ENCODE data around the gene IGFBP4. TPM values are rescaled to one million over a fixed set of nuclear protein-coding genes. Genes with fewer than 3 reads are reported as not detected.

Gene IGFBP4
- total and polyA plus RNA-seq, 2 of the 13 experiments (the other 11 are each of a cell fraction or from before 2014, with no cell fraction given): 4.1 to 49.0 TPM

DNA sequence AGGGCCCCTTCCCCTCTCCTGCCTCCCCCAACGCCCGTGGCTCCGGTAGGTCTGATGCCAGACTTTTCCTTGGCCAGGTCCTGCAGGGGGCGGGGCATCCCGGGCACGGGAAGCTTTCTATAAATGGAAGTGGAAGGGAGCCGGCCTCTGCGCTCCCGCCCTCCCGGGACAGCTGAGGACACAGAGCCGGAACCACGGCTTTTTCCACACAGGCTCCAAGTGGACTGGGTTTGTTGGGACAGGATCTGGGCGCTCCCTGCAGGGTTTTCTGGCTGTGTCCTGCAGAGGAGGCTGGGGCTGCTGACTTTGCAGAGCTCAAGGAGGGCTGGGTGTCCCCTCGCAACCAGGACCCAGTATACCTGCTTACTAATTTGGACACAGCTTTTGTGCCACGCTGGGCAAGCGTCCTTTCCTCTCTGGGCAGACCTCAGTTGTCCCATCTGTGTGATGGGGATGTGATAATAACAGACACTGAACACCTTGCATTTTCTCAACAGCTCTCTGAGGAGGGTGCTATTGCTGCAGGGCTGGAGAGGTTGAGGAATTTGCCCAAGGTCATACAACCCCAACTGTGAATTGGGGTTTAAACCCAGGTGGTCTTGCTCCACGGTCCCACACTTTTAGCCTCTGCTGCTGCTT is 56.4 kb downstream of the IGFBP4 start (continued):
- TF ChIP-seq, protein P1, sequence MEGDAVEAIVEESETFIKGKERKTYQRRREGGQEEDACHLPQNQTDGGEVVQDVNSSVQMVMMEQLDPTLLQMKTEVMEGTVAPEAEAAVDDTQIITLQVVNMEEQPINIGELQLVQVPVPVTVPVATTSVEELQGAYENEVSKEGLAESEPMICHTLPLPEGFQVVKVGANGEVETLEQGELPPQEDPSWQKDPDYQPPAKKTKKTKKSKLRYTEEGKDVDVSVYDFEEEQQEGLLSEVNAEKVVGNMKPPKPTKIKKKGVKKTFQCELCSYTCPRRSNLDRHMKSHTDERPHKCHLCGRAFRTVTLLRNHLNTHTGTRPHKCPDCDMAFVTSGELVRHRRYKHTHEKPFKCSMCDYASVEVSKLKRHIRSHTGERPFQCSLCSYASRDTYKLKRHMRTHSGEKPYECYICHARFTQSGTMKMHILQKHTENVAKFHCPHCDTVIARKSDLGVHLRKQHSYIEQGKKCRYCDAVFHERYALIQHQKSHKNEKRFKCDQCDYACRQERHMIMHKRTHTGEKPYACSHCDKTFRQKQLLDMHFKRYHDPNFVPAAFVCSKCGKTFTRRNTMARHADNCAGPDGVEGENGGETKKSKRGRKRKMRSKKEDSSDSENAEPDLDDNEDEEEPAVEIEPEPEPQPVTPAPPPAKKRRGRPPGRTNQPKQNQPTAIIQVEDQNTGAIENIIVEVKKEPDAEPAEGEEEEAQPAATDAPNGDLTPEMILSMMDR (CRISPR knock-in tag; IDR thresholded peaks at IDR 0.05): peak; percentile 45
- TF ChIP-seq SAP130 (CRISPR knock-in tag; IDR thresholded peaks at IDR 0.05; ENCODE audit: low read depth): peak; percentile 67
- 0 out of 2 replicates have a peak, but pooled peaks have one; percentile 0 for TF ChIP-seq ZNF605 (CRISPR knock-in tag; IDR thresholded peaks at IDR 0.05)
- no peak for TF ChIP-seq NR2F6 (IDR thresholded peaks at IDR 0.05)
- 0 out of 2 replicates have a peak, but pooled peaks have one; percentile 8 for TF ChIP-seq NR2F6 (CRISPR knock-in tag; IDR thresholded peaks at IDR 0.05)
- peak; percentile 50; the same call in 1 of the 2 replicates for TF ChIP-seq ZNF253 (CRISPR knock-in tag; IDR thresholded peaks at IDR 0.05; ENCODE audit: borderline replicate concordance)
- 0 out of 2 replicates have a peak, but pooled peaks have one; percentile 25 for TF ChIP-seq KMT2B (CRISPR knock-in tag; IDR thresholded peaks at IDR 0.05)
- peak; percentile 72 for TF ChIP-seq XRCC5 (optimal IDR thresholded peaks at IDR 0.05; ENCODE audit: low read length)
- no peak for TF ChIP-seq FOXC1 (CRISPR knock-in tag; IDR thresholded peaks at IDR 0.05; ENCODE audit: borderline replicate concordance)
- TF ChIP-seq GATAD2A (CRISPR knock-in tag; IDR thresholded peaks at IDR 0.05): peak; percentile 23; the same call in 1 of the 2 replicates
- TF ChIP-seq AGO1 (IDR thresholded peaks at IDR 0.05; ENCODE audit: low read depth, low read length, poor library complexity, severe bottlenecking): no peak
- peak; percentile 27; the same call in 1 of the 2 replicates for TF ChIP-seq RCOR2 (CRISPR knock-in tag; IDR thresholded peaks at IDR 0.05)
- TF ChIP-seq, protein P2, sequence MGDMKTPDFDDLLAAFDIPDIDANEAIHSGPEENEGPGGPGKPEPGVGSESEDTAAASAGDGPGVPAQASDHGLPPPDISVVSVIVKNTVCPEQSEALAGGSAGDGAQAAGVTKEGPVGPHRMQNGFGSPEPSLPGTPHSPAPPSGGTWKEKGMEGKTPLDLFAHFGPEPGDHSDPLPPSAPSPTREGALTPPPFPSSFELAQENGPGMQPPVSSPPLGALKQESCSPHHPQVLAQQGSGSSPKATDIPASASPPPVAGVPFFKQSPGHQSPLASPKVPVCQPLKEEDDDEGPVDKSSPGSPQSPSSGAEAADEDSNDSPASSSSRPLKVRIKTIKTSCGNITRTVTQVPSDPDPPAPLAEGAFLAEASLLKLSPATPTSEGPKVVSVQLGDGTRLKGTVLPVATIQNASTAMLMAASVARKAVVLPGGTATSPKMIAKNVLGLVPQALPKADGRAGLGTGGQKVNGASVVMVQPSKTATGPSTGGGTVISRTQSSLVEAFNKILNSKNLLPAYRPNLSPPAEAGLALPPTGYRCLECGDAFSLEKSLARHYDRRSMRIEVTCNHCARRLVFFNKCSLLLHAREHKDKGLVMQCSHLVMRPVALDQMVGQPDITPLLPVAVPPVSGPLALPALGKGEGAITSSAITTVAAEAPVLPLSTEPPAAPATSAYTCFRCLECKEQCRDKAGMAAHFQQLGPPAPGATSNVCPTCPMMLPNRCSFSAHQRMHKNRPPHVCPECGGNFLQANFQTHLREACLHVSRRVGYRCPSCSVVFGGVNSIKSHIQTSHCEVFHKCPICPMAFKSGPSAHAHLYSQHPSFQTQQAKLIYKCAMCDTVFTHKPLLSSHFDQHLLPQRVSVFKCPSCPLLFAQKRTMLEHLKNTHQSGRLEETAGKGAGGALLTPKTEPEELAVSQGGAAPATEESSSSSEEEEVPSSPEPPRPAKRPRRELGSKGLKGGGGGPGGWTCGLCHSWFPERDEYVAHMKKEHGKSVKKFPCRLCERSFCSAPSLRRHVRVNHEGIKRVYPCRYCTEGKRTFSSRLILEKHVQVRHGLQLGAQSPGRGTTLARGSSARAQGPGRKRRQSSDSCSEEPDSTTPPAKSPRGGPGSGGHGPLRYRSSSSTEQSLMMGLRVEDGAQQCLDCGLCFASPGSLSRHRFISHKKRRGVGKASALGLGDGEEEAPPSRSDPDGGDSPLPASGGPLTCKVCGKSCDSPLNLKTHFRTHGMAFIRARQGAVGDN (CRISPR knock-in tag; IDR thresholded peaks at IDR 0.05): peak; percentile 63
- TF ChIP-seq EP300 (IDR thresholded peaks at IDR 0.05; ENCODE audit: low read depth in 2 of 2, low read length in 2 of 2): peak in 1 of 2 experiments; percentile 15; a peak in 1 of 4 replicates
- no peak for TF ChIP-seq EP300 (CRISPR knock-in tag; IDR thresholded peaks at IDR 0.05; ENCODE audit: borderline replicate concordance)
- TF ChIP-seq, protein P3, sequence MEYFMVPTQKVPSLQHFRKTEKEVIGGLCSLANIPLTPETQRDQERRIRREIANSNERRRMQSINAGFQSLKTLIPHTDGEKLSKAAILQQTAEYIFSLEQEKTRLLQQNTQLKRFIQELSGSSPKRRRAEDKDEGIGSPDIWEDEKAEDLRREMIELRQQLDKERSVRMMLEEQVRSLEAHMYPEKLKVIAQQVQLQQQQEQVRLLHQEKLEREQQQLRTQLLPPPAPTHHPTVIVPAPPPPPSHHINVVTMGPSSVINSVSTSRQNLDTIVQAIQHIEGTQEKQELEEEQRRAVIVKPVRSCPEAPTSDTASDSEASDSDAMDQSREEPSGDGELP (IDR thresholded peaks at IDR 0.05; ENCODE audit: borderline replicate concordance, low read depth): peak; percentile 88; the same call in 1 of the 2 replicates
- TF ChIP-seq ZNF761 (CRISPR knock-in tag; conservative IDR thresholded peaks at IDR 0.05): no peak
- TF ChIP-seq MIXL1 (CRISPR knock-in tag; IDR thresholded peaks at IDR 0.05): no peak
- peak; percentile 54 for TF ChIP-seq ZNF781 (CRISPR knock-in tag; IDR thresholded peaks at IDR 0.05; ENCODE audit: borderline replicate concordance, not compliant biosample characterization)
- 0 out of 2 replicates have a peak, but pooled peaks have one; percentile 1 for TF ChIP-seq STAG1 (CRISPR knock-in tag; IDR thresholded peaks at IDR 0.05)
- peak; percentile 60; the same call in 1 of the 2 replicates for TF ChIP-seq KLF12 (CRISPR knock-in tag; IDR thresholded peaks at IDR 0.05; ENCODE audit: borderline replicate concordance)
- TF ChIP-seq ZSCAN20 (CRISPR knock-in tag; IDR thresholded peaks at IDR 0.05; ENCODE audit: borderline replicate concordance): no peak
- TF ChIP-seq ZNF749 (CRISPR knock-in tag; IDR thresholded peaks at IDR 0.05; ENCODE audit: borderline replicate concordance): 0 out of 2 replicates have a peak, but pooled peaks have one; percentile 34
- TF ChIP-seq ZNF598 (CRISPR knock-in tag; IDR thresholded peaks at IDR 0.05; ENCODE audit: borderline replicate concordance): peak; percentile 52; the same call in 1 of the 2 replicates
- peak; percentile 98 for TF ChIP-seq ZNF629 (CRISPR knock-in tag; conservative IDR thresholded peaks at IDR 0.05)

Measured in HepG2 (cell line).